Measurements from ENCODE around the gene XXYLT1. TPM values are rescaled to one million over a fixed set of nuclear protein-coding genes. Genes with fewer than 3 reads are reported as not detected.

The XXYLT1 gene
- total and polyA plus RNA-seq, 2 of the 4 experiments (the other 2 are of a cell fraction) = 14.7 to 18.1 TPM

DNA sequence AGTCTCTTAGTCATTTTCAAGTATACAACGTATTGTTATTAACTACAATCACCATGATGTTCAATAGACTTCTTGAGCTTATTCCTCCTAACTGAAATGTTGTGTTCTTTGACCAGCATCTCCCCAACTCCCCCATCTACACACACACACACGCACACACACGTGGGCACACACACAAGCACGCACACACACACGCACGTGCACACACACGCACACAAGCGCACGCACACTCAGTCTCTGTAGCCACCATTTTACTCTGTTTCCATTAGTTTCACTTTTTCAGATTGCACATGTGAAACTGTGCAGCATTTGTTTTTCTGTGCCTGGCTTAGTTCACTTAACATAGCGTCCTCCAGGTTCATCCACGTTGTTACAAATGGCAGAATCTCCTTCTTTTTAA, 247.0 kb downstream of the XXYLT1 start:
- no peak overlapping the region for H2BK120ac ChIP-seq (ENCODE audit: low read depth, low read length)
- H3K36me3 ChIP-seq (ENCODE audit: control insufficient read depth, insufficient read depth, low read length) = no peaks in the 10 kb centered on the region
- H4K20me1 ChIP-seq (ENCODE audit: insufficient read depth, low read length) = no peaks in the 10 kb centered on the region
- no peak overlapping the region for H4K5ac ChIP-seq (ENCODE audit: low read depth, low read length)
- H3K79me1 ChIP-seq (ENCODE audit: low read depth in 1 of 2, low read length in 2 of 2) = no peaks in the 10 kb centered on the region
- ChIA-PET CTCF (no interaction called here), POLR2A (ENCODE audit: unreplicated experiment) (no interaction called here)
- TF ChIP-seq, protein P1, sequence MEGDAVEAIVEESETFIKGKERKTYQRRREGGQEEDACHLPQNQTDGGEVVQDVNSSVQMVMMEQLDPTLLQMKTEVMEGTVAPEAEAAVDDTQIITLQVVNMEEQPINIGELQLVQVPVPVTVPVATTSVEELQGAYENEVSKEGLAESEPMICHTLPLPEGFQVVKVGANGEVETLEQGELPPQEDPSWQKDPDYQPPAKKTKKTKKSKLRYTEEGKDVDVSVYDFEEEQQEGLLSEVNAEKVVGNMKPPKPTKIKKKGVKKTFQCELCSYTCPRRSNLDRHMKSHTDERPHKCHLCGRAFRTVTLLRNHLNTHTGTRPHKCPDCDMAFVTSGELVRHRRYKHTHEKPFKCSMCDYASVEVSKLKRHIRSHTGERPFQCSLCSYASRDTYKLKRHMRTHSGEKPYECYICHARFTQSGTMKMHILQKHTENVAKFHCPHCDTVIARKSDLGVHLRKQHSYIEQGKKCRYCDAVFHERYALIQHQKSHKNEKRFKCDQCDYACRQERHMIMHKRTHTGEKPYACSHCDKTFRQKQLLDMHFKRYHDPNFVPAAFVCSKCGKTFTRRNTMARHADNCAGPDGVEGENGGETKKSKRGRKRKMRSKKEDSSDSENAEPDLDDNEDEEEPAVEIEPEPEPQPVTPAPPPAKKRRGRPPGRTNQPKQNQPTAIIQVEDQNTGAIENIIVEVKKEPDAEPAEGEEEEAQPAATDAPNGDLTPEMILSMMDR (conservative IDR thresholded peaks at IDR 0.05; ENCODE audit: low read depth, low read length) = no peak
- TF ChIP-seq CHD1 (IDR thresholded peaks at IDR 0.05; ENCODE audit: low read depth, low read length) = no peak
- H2BK5ac ChIP-seq (ENCODE audit: low read depth, low read length, poor library complexity, severe bottlenecking) = no peak overlapping the region
- in situ Hi-C loops (cut with MboI; ENCODE audit: low sequenced_read_pairs) = no loop called here
- no TSS peak for BruUV-seq (replicated peaks)
- H3K4me1 ChIP-seq (ENCODE audit: control insufficient read depth, insufficient read depth, low read length) = no peaks in the 10 kb centered on the region
- no peak overlapping the region for H4K91ac ChIP-seq (ENCODE audit: insufficient read depth, low read depth, low read length)
- H4K8ac ChIP-seq (ENCODE audit: low read depth in 2 of 2, low read length in 2 of 2) = no peak overlapping the region
- no peaks in the 10 kb centered on the region for H3K9me1 ChIP-seq (ENCODE audit: insufficient read depth, low read length)
- DNase-seq = no peak
- no peak overlapping the region for H3K18ac ChIP-seq (ENCODE audit: low read depth, low read length)
- WGBS, 2 experiments (ENCODE audit: extremely low coverage in 2 of 2, insufficient read length in 1 of 2) = no CpG with 5 or more reads among the region's 11 CpGs
- no peak for ATAC-seq (ENCODE audit: low read depth)
- no peak overlapping the region for H3K23ac ChIP-seq (ENCODE audit: low read depth, low read length)
- no peak overlapping the region for H3K27ac ChIP-seq (ENCODE audit: insufficient read depth, low read length)
- H2BK15ac ChIP-seq (ENCODE audit: low read depth, low read length) = no peak overlapping the region
- no peak overlapping the region for H3K4me3 ChIP-seq (ENCODE audit: insufficient read depth, low read depth, low read length)
- no peak overlapping the region for H3K4me2 ChIP-seq (ENCODE audit: low read depth, low read length)
- H2AFZ ChIP-seq (replicated peaks; ENCODE audit: low read length, poor library complexity) = peak overlapping the region; percentile 61
- dilution Hi-C loops (cut with HindIII; ENCODE audit: low sequenced_read_pairs, unreplicated experiment) = no loop called here
- no peak overlapping the region for H2BK20ac ChIP-seq (ENCODE audit: low read depth, low read length)
- no peak overlapping the region for H2AK5ac ChIP-seq (ENCODE audit: low read depth, low read length)
- intact Hi-C loops (cut with micrococcal nuclease) = no loop called here
- H3K9me3 ChIP-seq (ENCODE audit: control insufficient read depth, insufficient read depth, low read length) = peaks cover 6% of the 10 kb centered on the region
- no peak overlapping the region for H3K9ac ChIP-seq (ENCODE audit: low read depth, low read length)
- no peak overlapping the region for H2AK9ac ChIP-seq (replicated peaks; ENCODE audit: low read depth, low read length, poor library complexity)
- no peak overlapping the region for H3K14ac ChIP-seq (replicated peaks; ENCODE audit: low read depth, low read length)
- peaks cover 27% of the 10 kb centered on the region for H3K27me3 ChIP-seq (ENCODE audit: control insufficient read depth, insufficient read depth, low read length)
- H3K56ac ChIP-seq (ENCODE audit: extremely low read depth, insufficient read depth, low read length) = no peak overlapping the region
- H3K4ac ChIP-seq (ENCODE audit: low read depth, low read length) = no peak overlapping the region

Data from IMR-90 (cell line).